Sigmoid colon (tissue), 4 donors: ENCODE measurements around the gene CMTM3.

Source experiments
- CTCF ChIP-seq, 4 experiments: fragments of 450-650 bp in 3 of 4; fragments of 200-600 bp in 1 of 4; IDR thresholded peaks; one replicate each; pipeline ENCODE4 v1.5.1; 2016 to 2019; ENCODE audit warnings: antibody characterized with exemption in 4 of 4, mild to moderate bottlenecking in 3 of 4, moderate library complexity in 2 of 4
- POLR2A ChIP-seq, 2 donors: fragments of 450-650 bp; IDR thresholded peaks; one replicate each; pipeline ENCODE4 v1.6.1; 2016; ENCODE audit warnings: antibody characterized with exemption in 2 of 2, mild to moderate bottlenecking in 2 of 2, moderate library complexity in 2 of 2
- POLR2AphosphoS5 ChIP-seq, 4 donors: sonication (generic); formaldehyde crosslinking; IDR thresholded peaks; one replicate each; pipeline ENCODE4 v1.6.1; 2017; ENCODE audit warnings: antibody characterized with exemption in 4 of 4

DNA sequence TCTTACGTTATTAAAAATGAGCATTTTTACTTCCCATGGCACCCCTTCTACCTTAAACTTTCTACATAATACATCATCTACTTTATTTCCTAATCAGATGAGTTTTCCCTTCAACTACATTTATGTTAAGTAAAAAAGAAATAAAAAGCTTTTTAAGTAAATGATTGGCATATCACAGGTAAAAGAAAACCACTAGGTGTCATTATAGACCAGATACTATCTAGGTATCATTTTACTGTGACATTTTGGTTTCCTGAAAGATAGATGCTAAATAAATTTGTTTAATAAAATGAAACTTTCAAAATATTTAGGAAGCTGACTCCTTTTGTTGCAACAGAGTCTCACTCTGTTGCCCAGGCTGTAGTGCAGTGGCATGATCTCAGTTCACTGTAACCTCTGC is 42.1 kb upstream of the CMTM3 start:
- TF ChIP-seq CTCF (IDR thresholded peaks at IDR 0.05) (no peak), POLR2A (IDR thresholded peaks at IDR 0.05) (no peak), POLR2AphosphoS5 (IDR thresholded peaks at IDR 0.05) (no peak)
